Spinal cord (tissue), 10 donors: ENCODE results near the gene CTCF. TPM values are rescaled to one million over a fixed set of nuclear protein-coding genes. Genes with fewer than 3 reads are reported as not detected.

Source experiments
- DNase-seq, 6 donors: peaks; one replicate each; pipeline versions ENCODE4 v3.0.0 to v3.0.0-alpha.2; 2013 to 2015; ENCODE audit warnings: low spot score in 6 of 6, low read depth in 4 of 6
- H3K27ac ChIP-seq: one replicate; pipeline ENCODE4 v1.5.1; 2013; ENCODE audit warnings: low read depth, low read length, control low read depth
- H3K27me3 ChIP-seq: one replicate; pipeline ENCODE4 v1.6.1; 2013; ENCODE audit warnings: low read length; ENCODE audit not compliant: control insufficient read depth, insufficient read depth
- H3K36me3 ChIP-seq: one replicate; pipeline ENCODE4 v1.6.1; 2013; ENCODE audit warnings: low read length; ENCODE audit not compliant: control insufficient read depth, insufficient read depth
- H3K4me1 ChIP-seq: one replicate; pipeline ENCODE4 v1.6.1; 2013; ENCODE audit warnings: low read length; ENCODE audit not compliant: control insufficient read depth, insufficient read depth
- H3K4me3 ChIP-seq: one replicate; pipeline ENCODE4 v1.5.1; 2013; ENCODE audit warnings: low read depth, low read length, control low read depth
- H3K9me3 ChIP-seq: one replicate; pipeline ENCODE4 v1.6.1; 2013; ENCODE audit warnings: low read length; ENCODE audit not compliant: control insufficient read depth, insufficient read depth
- WGBS: methylation state at CpG from one replicate; pipeline ENCODE4 v1.1.5; 2013; ENCODE audit warnings: missing lambda C conversion rate; ENCODE audit not compliant: insufficient coverage; 5-methylcytosine and 5-hydroxymethylcytosine counted together
- polyA plus RNA-seq, 2 donors: library from polyadenylated mRNA; unstranded; fragments of 120-200 nt; gene quantifications; one replicate each; pipeline ENCODE4 v1.2.1, GENCODE V29; 2013; ENCODE audit not compliant: insufficient read length in 2 of 2
- total RNA-seq, 2 donors: library from RNA; depleted of rRNA in 1 of 2; stranded (reverse); fragments of 120-200 nt in 1 of 2; fragments of >200 nt in 1 of 2; gene quantifications; one replicate each; pipeline versions ENCODE4 v1.2.3 to v1.2.4, GENCODE V29; 2013 to 2014
- donor health status: healthy.

CTCF gene
- total and polyA plus RNA-seq, 4 donors: 39.7 to 65.1 (median 51.6) TPM

DNA sequence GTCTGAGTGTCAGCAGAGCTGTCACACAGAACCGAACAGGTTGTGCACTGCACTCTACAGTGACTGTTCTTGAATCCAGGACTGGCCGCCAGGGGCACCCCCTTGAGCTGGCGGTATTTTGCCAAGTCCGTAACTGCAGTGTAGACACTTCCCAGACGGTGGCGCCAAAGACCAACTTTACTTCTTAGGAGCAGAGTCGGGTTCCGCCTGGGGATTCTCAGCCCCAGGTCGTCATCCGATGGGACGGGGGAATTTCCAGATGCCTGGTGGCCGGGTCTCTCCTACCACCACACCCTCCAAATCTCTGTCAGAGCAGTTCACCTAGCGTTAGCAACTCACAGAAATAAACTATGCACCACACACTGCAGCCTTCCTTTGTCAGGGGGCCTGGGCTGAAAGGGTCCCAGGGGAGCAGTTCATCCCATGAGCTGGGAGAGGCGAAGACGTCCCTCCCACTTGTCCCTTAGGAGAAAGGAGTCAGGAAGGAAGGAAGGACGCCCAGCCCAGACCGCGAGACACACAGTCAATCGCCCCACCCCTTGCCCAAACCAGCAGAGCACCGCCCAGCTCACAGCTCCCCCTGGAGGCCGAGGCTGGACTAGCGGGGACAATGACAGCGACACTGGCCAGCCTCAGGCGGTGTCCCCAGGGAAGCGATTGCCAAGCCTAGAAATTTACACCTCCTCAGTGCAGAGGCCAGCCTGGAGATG, 41.1 kb upstream of the CTCF start:
- peak overlapping the region; percentile 65 for H3K4me3 ChIP-seq
- peaks cover 9% of the 10 kb centered on the region for H3K4me1 ChIP-seq
- H3K9me3 ChIP-seq: no peaks in the 10 kb centered on the region
- H3K27ac ChIP-seq: peak overlapping the region; percentile 98
- H3K36me3 ChIP-seq: peaks cover 3% of the 10 kb centered on the region
- 1% methylated on average over 21 of the region's 25 CpGs for WGBS
- H3K27me3 ChIP-seq: no peaks in the 10 kb centered on the region
- DNase-seq: peak; percentile 90 to 98 (median 93)

- WGBS: 64% methylated on average over 9 of the region's 11 CpGs
- H3K4me1 ChIP-seq: peaks cover 30% of the 10 kb centered on the region
- DNase-seq: no peak
- H3K27me3 ChIP-seq: no peaks in the 10 kb centered on the region
- H3K9me3 ChIP-seq: no peaks in the 10 kb centered on the region
- no peak overlapping the region for H3K4me3 ChIP-seq
- no peak overlapping the region for H3K27ac ChIP-seq
- no peaks in the 10 kb centered on the region for H3K36me3 ChIP-seq
These were observed 37.0 kb upstream of the CTCF start for GRCh38 chr16:67525176-67525860.

DNA sequence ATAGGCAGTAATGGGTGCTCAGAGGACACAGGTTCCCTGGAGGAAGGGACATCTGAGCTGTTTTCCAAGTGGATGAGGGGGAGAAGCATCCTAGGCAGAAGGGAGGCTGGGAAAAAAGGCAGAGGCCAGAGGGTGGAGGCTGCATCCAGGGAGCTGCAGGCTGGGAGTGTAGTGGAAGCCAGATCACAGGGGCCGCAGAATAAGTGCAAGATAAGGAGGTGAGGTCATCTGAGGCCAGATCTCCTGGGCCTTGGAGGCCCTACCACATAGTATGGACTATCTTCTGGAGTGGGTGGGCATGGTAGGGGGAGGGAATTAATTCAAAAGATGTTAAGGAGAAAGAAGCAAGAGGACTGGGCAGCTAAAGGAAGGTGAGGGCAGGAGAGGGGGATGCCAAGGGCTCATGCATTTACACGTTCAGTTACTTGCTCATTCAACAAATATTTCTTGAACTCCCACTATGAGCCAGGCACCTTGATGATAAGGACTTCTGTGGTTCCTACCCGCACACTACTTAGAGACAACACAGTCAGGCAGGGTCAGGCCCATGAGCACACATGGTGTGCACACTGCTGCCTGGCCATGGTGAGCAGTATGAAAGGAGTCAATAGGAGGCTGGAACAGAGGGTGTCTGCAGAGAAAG, 36.1 kb upstream of the CTCF start:
- Histone ChIP-seq H3K4me1 (peaks cover 37% of the 10 kb centered on the region), H3K36me3 (peaks cover 2% of the 10 kb centered on the region), H3K4me3 (no peak overlapping the region), H3K27me3 (no peaks in the 10 kb centered on the region), H3K27ac (no peak overlapping the region), H3K9me3 (no peaks in the 10 kb centered on the region)
- 100% methylated on average over 2 of the region's 3 CpGs for WGBS
- no peak for DNase-seq

DNA sequence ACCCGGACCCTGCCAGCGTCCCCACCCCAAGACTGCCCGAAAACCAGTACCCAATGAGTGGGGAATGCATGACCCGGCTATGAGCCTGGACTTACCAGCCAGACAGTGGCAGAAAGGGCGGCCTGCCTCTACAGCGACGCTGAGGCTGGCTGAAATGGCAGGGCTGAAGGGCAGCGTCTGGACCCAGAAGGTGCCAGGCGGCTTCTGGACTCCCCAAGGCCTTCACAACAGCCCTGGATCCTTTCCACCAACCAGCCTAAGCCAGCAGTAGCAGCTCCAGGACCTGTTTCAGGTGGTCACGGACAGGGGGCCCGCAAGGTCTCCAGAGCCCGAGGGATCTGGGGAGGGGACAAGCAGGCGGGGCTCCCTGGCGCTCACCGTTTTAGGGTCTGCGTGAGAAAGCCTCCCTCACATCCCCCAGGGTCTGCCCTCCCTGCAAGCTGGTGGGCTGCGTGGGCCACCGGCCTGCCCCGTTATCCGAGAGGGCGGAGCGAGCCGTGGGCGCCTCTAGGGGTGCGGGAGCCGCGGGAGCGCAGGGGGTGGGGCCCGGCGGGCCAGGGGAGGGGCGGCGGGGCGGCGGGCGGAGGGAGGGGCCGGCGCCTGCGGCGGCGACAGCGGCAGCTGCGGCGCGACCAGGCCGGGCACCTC, 34.0 kb upstream of the CTCF start, which contains the start of gene RIPOR1:
RIPOR1 (plus strand) TSS at position 608 of the 648 bp plus-strand sequence. CDS start 9,618 bp downstream, outside the sequence.
- DNase-seq: peak in 2 of 6 donors; percentile 79 to 80
- no peaks in the 10 kb centered on the region for H3K9me3 ChIP-seq
- 15% methylated on average over 42 of the region's 45 CpGs for WGBS
- H3K4me1 ChIP-seq: peaks cover 32% of the 10 kb centered on the region
- peaks cover 2% of the 10 kb centered on the region for H3K36me3 ChIP-seq
- H3K4me3 ChIP-seq: peak within 1 kb of the TSS; percentile 72
- no peaks in the 10 kb centered on the region for H3K27me3 ChIP-seq
- peak within 1 kb of the TSS; percentile 67 for H3K27ac ChIP-seq

DNA sequence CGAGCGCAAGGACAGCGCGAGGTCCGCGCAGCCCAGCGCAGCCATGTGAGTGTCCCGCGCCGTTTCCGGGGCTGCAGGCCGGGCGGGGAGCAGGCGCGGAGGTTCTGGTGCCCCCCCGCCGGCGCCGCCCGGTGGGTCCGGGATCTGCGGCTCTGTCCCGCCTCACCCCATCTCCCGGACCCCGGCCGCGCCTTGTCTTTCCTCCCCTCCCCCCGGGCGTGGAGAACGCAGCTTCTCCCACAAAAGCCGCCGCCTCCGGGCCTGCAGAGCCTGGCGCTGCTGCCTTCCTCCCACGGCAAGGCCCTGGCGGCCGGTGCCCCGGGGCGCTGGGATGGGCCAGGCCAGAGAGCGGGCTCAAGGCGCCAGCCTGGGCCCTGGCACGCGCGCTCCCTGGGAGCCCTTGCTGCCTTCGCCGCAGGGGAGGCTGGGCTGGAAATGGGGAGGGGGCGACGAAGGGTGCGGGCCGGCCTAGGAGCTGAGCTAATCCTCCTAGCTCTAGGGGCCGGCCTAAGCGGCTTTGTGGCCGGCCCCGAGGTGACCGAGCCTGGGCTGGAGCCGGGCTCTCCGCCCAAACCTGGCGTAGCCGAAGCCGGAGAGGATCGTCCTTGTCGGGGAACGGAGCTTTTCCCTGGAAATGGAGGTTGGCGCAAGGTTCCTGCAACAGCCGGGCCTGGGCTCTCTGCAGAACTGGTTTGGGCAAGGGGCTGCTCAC, 33.3 kb upstream of the CTCF start:
- Histone ChIP-seq H3K27me3 (no peaks in the 10 kb centered on the region), H3K4me1 (peaks cover 32% of the 10 kb centered on the region), H3K27ac (peak overlapping the region; percentile 65), H3K36me3 (peaks cover 2% of the 10 kb centered on the region), H3K4me3 (peak overlapping the region; percentile 72), H3K9me3 (no peaks in the 10 kb centered on the region)
- DNase-seq: peak in 2 of 6 donors; percentile 71 to 74
- WGBS: 0% methylated on average over 65 of the region's 65 CpGs

DNA sequence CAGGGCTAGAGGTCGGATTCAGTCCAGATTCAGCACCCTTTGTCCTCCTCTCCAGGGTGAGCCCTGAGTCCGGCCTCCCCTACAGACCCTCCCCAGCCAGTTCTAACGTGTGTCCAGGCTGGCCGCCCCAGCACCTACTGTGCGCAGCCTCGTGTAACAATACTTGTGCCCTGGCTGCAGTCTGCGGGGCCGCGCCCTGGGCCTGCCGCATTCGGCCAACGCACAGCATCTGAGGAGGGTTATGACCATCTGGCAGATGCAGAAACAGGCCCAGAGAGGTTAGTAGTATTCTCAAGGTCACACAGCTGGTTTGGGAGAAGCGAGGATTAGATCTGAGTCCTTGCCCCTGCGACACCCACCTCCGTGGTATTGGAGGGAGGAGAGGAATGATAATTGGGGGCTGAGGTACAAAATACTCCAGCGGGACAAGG, 32.7 kb upstream of the CTCF start:
- DNase-seq: peak in 1 of 6 donors; percentile 41
- Histone ChIP-seq H3K36me3 (peaks cover 2% of the 10 kb centered on the region), H3K9me3 (no peaks in the 10 kb centered on the region), H3K4me3 (peak overlapping the region; percentile 72), H3K27ac (peak overlapping the region; percentile 65), H3K27me3 (no peaks in the 10 kb centered on the region), H3K4me1 (peaks cover 32% of the 10 kb centered on the region)
- 3% methylated on average over 14 of the region's 16 CpGs for WGBS

- Histone ChIP-seq H3K4me1 (peaks cover 35% of the 10 kb centered on the region), H3K27me3 (no peaks in the 10 kb centered on the region), H3K36me3 (peaks cover 5% of the 10 kb centered on the region), H3K27ac (peak overlapping the region; percentile 65), H3K4me3 (peak overlapping the region; percentile 72), H3K9me3 (no peaks in the 10 kb centered on the region)
- 3% methylated on average over 45 of the region's 48 CpGs for WGBS
- peak in 2 of 6 donors; percentile 83 to 85 for DNase-seq
These were observed 32.0 kb upstream of the CTCF start for GRCh38 chr16:67530013-67530939.

- DNase-seq: no peak
- Histone ChIP-seq H3K9me3 (no peaks in the 10 kb centered on the region), H3K36me3 (peaks cover 6% of the 10 kb centered on the region), H3K4me3 (no peak overlapping the region), H3K4me1 (peaks cover 36% of the 10 kb centered on the region), H3K27me3 (no peaks in the 10 kb centered on the region), H3K27ac (no peak overlapping the region)
- 67% methylated on average over 4 of the region's 4 CpGs for WGBS
These were observed 31.1 kb upstream of the CTCF start for GRCh38 chr16:67531247-67531646.
